Fibroblast of skin of abdomen (primary cell): ENCODE results near the gene SPINT2.
A peak's percentile ranks its signal among the peaks of the same experiment; 100 is the strongest.

ENCODE experiments used
- DNase-seq: peaks from one replicate; pipeline ENCODE4 v3.0.0-alpha.2; 2013

Gene SPINT2

GRCh38 chr19:38267761-38268483, 3.5 kb downstream of the SPINT2 start:
- no peak for DNase-seq

GRCh38 chr19:38268539-38268938, 4.2 kb downstream of the SPINT2 start:
- no peak for DNase-seq

DNA sequence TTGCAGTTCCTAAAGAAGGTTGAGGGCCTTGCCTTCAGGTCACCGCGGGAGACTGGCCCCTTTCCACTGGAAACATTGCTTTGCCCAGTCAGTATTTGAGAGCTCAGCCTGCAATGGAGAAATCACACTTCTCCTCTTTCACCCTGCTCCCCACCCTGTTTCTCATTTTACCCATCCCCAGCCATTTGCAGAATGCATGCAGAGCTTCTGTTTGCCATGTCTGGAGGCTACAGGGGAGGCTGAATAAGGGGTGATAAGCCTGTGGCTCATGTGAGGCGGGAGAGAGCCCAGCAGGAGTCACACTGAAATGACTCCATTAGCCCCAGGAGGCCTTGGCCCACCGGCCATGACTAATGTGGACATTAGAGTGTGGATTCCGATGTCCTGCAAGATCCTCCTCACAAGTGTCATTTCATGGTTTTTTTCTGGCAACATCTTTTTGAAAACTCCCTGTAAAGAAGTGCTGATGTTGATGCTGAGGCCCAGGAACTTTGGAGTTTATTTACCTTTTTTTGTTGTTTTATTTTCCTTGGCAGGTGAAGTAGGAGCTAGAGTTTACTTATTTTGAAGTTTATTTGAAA, 6.3 kb downstream of the SPINT2 start:
- DNase-seq, result no peak

- no peak for DNase-seq
These were observed 9.1 kb downstream of the SPINT2 start for GRCh38 chr19:38273499-38273898.

- no peak for DNase-seq
These were observed 10.4 kb downstream of the SPINT2 start for GRCh38 chr19:38274739-38275138.

- no peak for DNase-seq
These were observed 12.7 kb downstream of the SPINT2 start for GRCh38 chr19:38276942-38277517.

- no peak for DNase-seq
These were observed 13.2 kb downstream of the SPINT2 start for GRCh38 chr19:38277549-38277948.

DNA sequence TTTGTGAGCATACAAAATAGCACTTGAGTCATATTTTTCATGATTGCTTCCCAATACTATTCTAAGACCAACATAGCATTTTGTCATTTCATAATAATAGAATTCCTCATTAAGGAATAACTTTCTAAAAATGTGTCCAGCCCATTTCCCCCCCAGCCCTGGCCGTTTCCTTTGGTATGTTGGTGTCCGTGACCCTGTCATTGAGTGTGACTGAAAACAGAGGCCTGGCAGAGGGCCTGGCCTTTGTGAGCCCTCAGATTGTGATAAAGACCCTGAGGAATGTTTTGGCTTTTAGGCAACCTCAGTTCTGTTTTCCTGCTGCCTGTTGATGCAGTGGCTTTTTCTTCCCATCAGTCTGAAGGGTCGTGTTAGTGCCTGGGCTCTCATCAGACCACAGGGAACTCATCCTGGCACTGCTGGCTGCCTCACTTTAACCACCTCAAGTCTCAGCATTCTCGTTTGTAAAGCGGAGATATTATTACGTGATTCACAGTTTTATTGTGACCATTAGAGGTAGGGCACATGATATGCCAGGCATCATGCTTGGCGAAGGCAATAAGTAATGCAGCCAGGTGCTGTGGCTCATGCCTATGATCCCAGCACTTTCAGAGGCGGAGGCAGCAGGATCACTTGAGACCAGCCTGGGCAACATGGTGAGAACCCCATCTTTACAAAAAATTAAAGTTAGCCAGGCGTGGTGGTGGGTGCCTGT, 13.8 kb downstream of the SPINT2 start:
- peak; percentile 48 for DNase-seq

- no peak for DNase-seq
These were observed 14.4 kb downstream of the SPINT2 start for GRCh38 chr19:38278751-38279150.

- DNase-seq, result no peak
These were observed 15.9 kb downstream of the SPINT2 start for GRCh38 chr19:38280030-38280921.

- DNase-seq, result no peak
These were observed 17.6 kb downstream of the SPINT2 start for GRCh38 chr19:38281811-38282566.

GRCh38 chr19:38283271-38283670, 18.9 kb downstream of the SPINT2 start:
- no peak for DNase-seq

- no peak for DNase-seq
These were observed 20.0 kb downstream of the SPINT2 start for GRCh38 chr19:38284422-38284821.

- DNase-seq, result no peak
These were observed 21.2 kb downstream of the SPINT2 start for GRCh38 chr19:38285567-38285966.

- DNase-seq, result no peak
These were observed 23.2 kb downstream of the SPINT2 start for GRCh38 chr19:38287604-38288003.

GRCh38 chr19:38288123-38288855, 23.9 kb downstream of the SPINT2 start:
- no peak for DNase-seq

- no peak for DNase-seq
These were observed 25.6 kb downstream of the SPINT2 start for GRCh38 chr19:38289955-38290354.

GRCh38 chr19:38290631-38291147, 26.3 kb downstream of the SPINT2 start:
- peak; percentile 82 for DNase-seq

DNA sequence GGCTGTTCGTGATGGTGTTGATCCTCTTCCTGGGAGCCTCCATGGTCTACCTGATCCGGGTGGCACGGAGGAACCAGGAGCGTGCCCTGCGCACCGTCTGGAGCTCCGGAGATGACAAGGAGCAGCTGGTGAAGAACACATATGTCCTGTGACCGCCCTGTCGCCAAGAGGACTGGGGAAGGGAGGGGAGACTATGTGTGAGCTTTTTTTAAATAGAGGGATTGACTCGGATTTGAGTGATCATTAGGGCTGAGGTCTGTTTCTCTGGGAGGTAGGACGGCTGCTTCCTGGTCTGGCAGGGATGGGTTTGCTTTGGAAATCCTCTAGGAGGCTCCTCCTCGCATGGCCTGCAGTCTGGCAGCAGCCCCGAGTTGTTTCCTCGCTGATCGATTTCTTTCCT, 27.5 kb downstream of the SPINT2 start:
- no peak for DNase-seq

DNA sequence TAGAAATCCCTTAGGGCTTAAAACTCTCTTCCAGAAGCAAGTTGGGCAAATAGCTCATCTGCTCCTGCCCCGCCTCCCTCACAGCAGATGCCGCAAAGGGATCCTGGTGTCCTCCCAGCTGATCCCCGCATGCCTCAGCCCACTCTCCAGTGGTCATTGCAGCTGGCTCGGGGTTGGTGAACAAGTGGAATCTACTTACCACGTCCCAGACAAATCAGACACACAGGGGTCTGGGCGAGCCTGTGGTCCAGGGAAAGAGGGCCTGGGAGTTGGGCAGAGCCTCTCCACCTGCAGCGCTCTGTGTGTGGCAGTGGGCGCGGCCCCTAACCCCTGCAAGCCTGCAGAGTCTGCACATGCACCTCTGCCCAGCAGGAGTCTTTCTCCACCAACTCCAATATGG, 28.9 kb downstream of the SPINT2 start:
- no peak for DNase-seq

GRCh38 chr19:38294090-38294489, 29.7 kb downstream of the SPINT2 start:
- no peak for DNase-seq
